ENCODE measurements around the gene COL8A2. TPM values are rescaled to one million over a fixed set of nuclear protein-coding genes. Genes with fewer than 3 reads are reported as not detected.

COL8A2 gene
- total and polyA plus RNA-seq, 2 of the 4 experiments (the other 2 are of a cell fraction): 0.54 to 1.1 TPM

GRCh38 chr1:36134031-36134430, 9.0 kb upstream of the COL8A2 start:
- Histone ChIP-seq H2BK15ac (ENCODE audit: low read depth, low read length) (no peak overlapping the region), H3K79me1 (ENCODE audit: low read depth in 1 of 2, low read length in 2 of 2) (peaks cover 7 to 30% of the 10 kb centered on the region in 2 experiments; a peak in 3 of 4 replicates), H3K4me1 (ENCODE audit: control insufficient read depth, insufficient read depth, low read length) (peaks cover 26% of the 10 kb centered on the region), H3K4me3 (ENCODE audit: insufficient read depth, low read depth, low read length) (no peak overlapping the region), H4K91ac (ENCODE audit: insufficient read depth, low read depth, low read length) (no peak overlapping the region), H3K27ac (ENCODE audit: insufficient read depth, low read length) (no peak overlapping the region), H3K9ac (ENCODE audit: low read depth, low read length) (no peak overlapping the region), H2BK20ac (ENCODE audit: low read depth, low read length) (no peak overlapping the region), H4K5ac (ENCODE audit: low read depth, low read length) (no peak overlapping the region), H3K36me3 (ENCODE audit: control insufficient read depth, insufficient read depth, low read length) (peaks cover 14% of the 10 kb centered on the region), H4K20me1 (ENCODE audit: insufficient read depth, low read length) (no peaks in the 10 kb centered on the region), H3K9me3 (ENCODE audit: control insufficient read depth, insufficient read depth, low read length) (no peaks in the 10 kb centered on the region), H3K18ac (ENCODE audit: low read depth, low read length) (no peak overlapping the region), H2BK120ac (ENCODE audit: low read depth, low read length) (no peak overlapping the region), H2AFZ (replicated peaks; ENCODE audit: low read length, poor library complexity) (peak overlapping the region; percentile 83), H3K27me3 (ENCODE audit: control insufficient read depth, insufficient read depth, low read length) (no peaks in the 10 kb centered on the region), H3K4me2 (ENCODE audit: low read depth, low read length) (no peak overlapping the region), H2AK5ac (ENCODE audit: low read depth, low read length) (peak overlapping the region; percentile 44; the same call in 1 of the 2 replicates), H3K9me1 (ENCODE audit: insufficient read depth, low read length) (peaks cover 35% of the 10 kb centered on the region), H3K14ac (replicated peaks; ENCODE audit: low read depth, low read length) (no peak overlapping the region), H2BK5ac (ENCODE audit: low read depth, low read length, poor library complexity, severe bottlenecking) (no peak overlapping the region), H3K56ac (ENCODE audit: extremely low read depth, insufficient read depth, low read length) (no peak overlapping the region), H3K23ac (ENCODE audit: low read depth, low read length) (no peak overlapping the region), H3K4ac (ENCODE audit: low read depth, low read length) (0 out of 2 replicates have a peak overlapping the region, but pooled peaks have one; percentile 2), H2AK9ac (replicated peaks; ENCODE audit: low read depth, low read length, poor library complexity) (peak overlapping the region; percentile 33), H4K8ac (ENCODE audit: low read depth in 2 of 2, low read length in 2 of 2) (peak overlapping the region; percentile 3 to 64; a peak in 1 of 4 replicates)
- ATAC-seq (ENCODE audit: low read depth): no peak
- CTCF ChIA-PET: interaction anchor here (0.5 to 4.7 kb wide), 11 partner anchors 15 to 166 kb away, joined by 3 to 21 read pairs (median 6); partner anchors contain the start of gene TRAPPC3
- DNase-seq: no peak
- dilution Hi-C loops (cut with HindIII; ENCODE audit: low sequenced_read_pairs, unreplicated experiment) (no loop called here), intact Hi-C loops (cut with micrococcal nuclease) (loop anchor here (1.0 kb wide), 1 partner anchor 35 kb away; no protein-coding TSS in a partner anchor), in situ Hi-C loops (cut with MboI; ENCODE audit: low sequenced_read_pairs) (no loop called here)
- POLR2A ChIA-PET (ENCODE audit: unreplicated experiment): no interaction called here
- BruUV-seq (replicated peaks): no TSS peak
- TF ChIP-seq RAD21 (IDR thresholded peaks at IDR 0.05; ENCODE audit: low read length) (no peak), POLR2A (IDR thresholded peaks at IDR 0.05; ENCODE audit: low read depth, low read length) (no peak), CEBPB (IDR thresholded peaks at IDR 0.05; ENCODE audit: low read depth, low read length) (no peak), CHD1 (IDR thresholded peaks at IDR 0.05; ENCODE audit: low read depth, low read length) (no peak), CTCF (conservative IDR thresholded peaks at IDR 0.05; ENCODE audit: low read depth, low read length) (no peak), RCOR1 (IDR thresholded peaks at IDR 0.05; ENCODE audit: insufficient replicate concordance, low read length) (no peak), SMC3 (IDR thresholded peaks at IDR 0.05; ENCODE audit: low read depth, low read length) (no peak), BHLHE40 (IDR thresholded peaks at IDR 0.05; ENCODE audit: low read depth, low read length) (no peak)
- 47% methylated on average over 4 of the region's 6 CpGs; no CpG with 5 or more reads in 1 of the 2 experiments for WGBS, 2 experiments (ENCODE audit: extremely low coverage in 2 of 2, insufficient read length in 1 of 2)
